D721Med (cell line): Measurements from ENCODE around the gene GAP43.

Experiments
- DNase-seq: peaks from one replicate; pipeline ENCODE4 v3.0.0; 2011; ENCODE audit warnings: low spot score; ENCODE audit not compliant: insufficient read length
- FAIRE-seq: peaks from 2 replicates; lab custom pipeline; 2011; peaks lifted over from hg19 to GRCh38; lab: Jason Lieb, UNC
- CTCF ChIP-seq: IDR thresholded peaks from 2 replicates; pipeline ENCODE4 v1.5.1; 2012; ENCODE audit warnings: mild to moderate bottlenecking, control low read depth; ENCODE audit not compliant: insufficient read depth; ENCODE audit errors: missing control alignments

Gene GAP43

GRCh38 chr3:115588201-115589115 is 34.9 kb upstream of the GAP43 start:
- no peak for FAIRE-seq

GRCh38 chr3:115590873-115591272 is 32.4 kb upstream of the GAP43 start:
- FAIRE-seq (no peak), DNase-seq (no peak)
- TF ChIP-seq CTCF: no peak

More at GRCh38 chr3:115588201-115589115, 34.9 kb upstream of the GAP43 start:
- DNase-seq: no peak
- TF ChIP-seq CTCF: no peak

- DNase-seq: no peak
- TF ChIP-seq CTCF: no peak
- FAIRE-seq: no peak
These were observed 27.6 kb upstream of the GAP43 start for GRCh38 chr3:115595611-115596275.

GRCh38 chr3:115598216-115598615 is 25.1 kb upstream of the GAP43 start:
- no peak for TF ChIP-seq CTCF
- DNase-seq (no peak), FAIRE-seq (no peak)

- no peak for FAIRE-seq
- no peak for TF ChIP-seq CTCF
These were observed 21.1 kb upstream of the GAP43 start for GRCh38 chr3:115602194-115602593.

GRCh38 chr3:115611630-115612029 is 11.7 kb upstream of the GAP43 start:
- no peak for DNase-seq
- no peak for FAIRE-seq
- no peak for TF ChIP-seq CTCF

More at GRCh38 chr3:115602194-115602593, 21.1 kb upstream of the GAP43 start:
- no peak for DNase-seq
